T47D (cell line): Measurements from ENCODE around the gene GLI3.
A peak's percentile ranks its signal among the peaks of the same experiment; 100 is the strongest.

Experiments
- DNase-seq, 2 experiments: peaks; one replicate each; pipeline versions ENCODE4 v3.0.0 to v3.0.0-alpha.2; 2011 to 2012; ENCODE audit warnings: low read depth in 1 of 2, low spot score in 1 of 2
- JUND ChIP-seq: IDR thresholded peaks from 2 replicates; pipeline ENCODE4 v1.6.1; 2012; ENCODE audit warnings: low read depth
- in situ Hi-C: cut with HindIII; loops from 2 replicates; pipeline ENCODE4 v1.10.0; 2016; ENCODE audit warnings: low sequenced_read_pairs, low pct_unique_long_range_greater_than_20kb

Gene GLI3

GRCh38 chr7:42175834-42176723 lies 60.9 kb downstream of the GLI3 start:
- peak; percentile 16 to 45 for DNase-seq
- in situ Hi-C loops: no loop called here
- TF ChIP-seq JUND: no peak

GRCh38 chr7:42174391-42174912 lies 62.6 kb downstream of the GLI3 start:
- in situ Hi-C loops: no loop called here
- TF ChIP-seq JUND: no peak
- DNase-seq: no peak

GRCh38 chr7:42170724-42171123 lies 66.3 kb downstream of the GLI3 start:
- in situ Hi-C loops: no loop called here
- DNase-seq: no peak

GRCh38 chr7:42168512-42168911 lies 68.5 kb downstream of the GLI3 start:
- in situ Hi-C loops: no loop called here
- no peak for DNase-seq
- TF ChIP-seq JUND: no peak

More at GRCh38 chr7:42170724-42171123, 66.3 kb downstream of the GLI3 start:
- TF ChIP-seq JUND: no peak

- DNase-seq: no peak
- TF ChIP-seq JUND: no peak
- in situ Hi-C loops: no loop called here
Measured at GRCh38 chr7:42167631-42168236, 69.3 kb downstream of the GLI3 start.

- DNase-seq: no peak
- in situ Hi-C loops: no loop called here
- TF ChIP-seq JUND: no peak
Measured at GRCh38 chr7:42167206-42167605, 69.8 kb downstream of the GLI3 start.

GRCh38 chr7:42164881-42165428 lies 72.1 kb downstream of the GLI3 start:
- no peak for DNase-seq
- TF ChIP-seq JUND: no peak
- in situ Hi-C loops: no loop called here

- TF ChIP-seq JUND: no peak
- in situ Hi-C loops: no loop called here
- no peak for DNase-seq
Measured at GRCh38 chr7:42162560-42163325, 74.3 kb downstream of the GLI3 start.

GRCh38 chr7:42161719-42162118 lies 75.3 kb downstream of the GLI3 start:
- TF ChIP-seq JUND: no peak
- in situ Hi-C loops: no loop called here
- DNase-seq: peak in 1 of 2 experiments; percentile 49

GRCh38 chr7:42161110-42161509 lies 75.9 kb downstream of the GLI3 start:
- TF ChIP-seq JUND: no peak
- no peak for DNase-seq

GRCh38 chr7:42159130-42159529 lies 77.9 kb downstream of the GLI3 start:
- in situ Hi-C loops: no loop called here
- no peak for DNase-seq
- no peak for TF ChIP-seq JUND

More at GRCh38 chr7:42161110-42161509, 75.9 kb downstream of the GLI3 start:
- in situ Hi-C loops: no loop called here
